SK-N-SH (cell line): ENCODE data around the gene SERPINE1. TPM values are rescaled to one million over a fixed set of nuclear protein-coding genes. Genes with fewer than 3 reads are reported as not detected.

ENCODE experiments used
- CHD2 ChIP-seq: fragments of 150-350 bp; IDR thresholded peaks from 2 replicates; pipeline ENCODE4 v1.6.1; 2018; ENCODE audit warnings: low read length; ENCODE audit not compliant: partially characterized antibody
- ELF1 ChIP-seq: IDR thresholded peaks from 2 replicates; pipeline ENCODE4 v1.4.0; 2012
- EP300 ChIP-seq, 2 experiments: IDR thresholded peaks; 2 replicates each; pipeline versions ENCODE4 v1.4.0 to v1.6.1; 2012; ENCODE audit warnings: borderline replicate concordance in 1 of 2, low read depth in 1 of 2, low read length in 1 of 2
- FOSL2 ChIP-seq: IDR thresholded peaks from 2 replicates; pipeline ENCODE4 v1.4.0; 2012; ENCODE audit warnings: low read depth, mild to moderate bottlenecking, moderate library complexity, borderline replicate concordance
- FOXJ3 ChIP-seq: sonication (generic); formaldehyde crosslinking; IDR thresholded peaks from 2 replicates; pipeline ENCODE4 v1.5.1; 2020; ENCODE audit warnings: mild to moderate bottlenecking, missing genetic modification reagents
- FOXM1 ChIP-seq: IDR thresholded peaks from 2 replicates; pipeline ENCODE4 v1.4.0; 2012; ENCODE audit warnings: low read depth, mild to moderate bottlenecking
- GATA2 ChIP-seq: sonication (generic); formaldehyde crosslinking; IDR thresholded peaks from 2 replicates; pipeline ENCODE4 v1.5.0; 2020; ENCODE audit warnings: mild to moderate bottlenecking, missing genetic modification reagents
- JUND ChIP-seq: IDR thresholded peaks from 2 replicates; pipeline ENCODE4 v1.4.0; 2012
- MEF2A ChIP-seq: IDR thresholded peaks from 2 replicates; pipeline ENCODE4 v1.4.0; 2012; ENCODE audit warnings: low read depth, borderline replicate concordance
- MXI1 ChIP-seq: IDR thresholded peaks from 2 replicates; pipeline ENCODE4 v1.6.1; 2012; ENCODE audit warnings: mild to moderate bottlenecking, low read depth, low read length, improper control_type of control experiment
- NFIC ChIP-seq: IDR thresholded peaks from 2 replicates; pipeline ENCODE4 v1.4.0; 2012; ENCODE audit warnings: borderline replicate concordance
- RCOR1 ChIP-seq: fragments of 150-350 bp; IDR thresholded peaks from 2 replicates; pipeline ENCODE4 v1.6.1; 2017; ENCODE audit warnings: antibody characterized with exemption, low read length
- RXRA ChIP-seq: IDR thresholded peaks from 2 replicates; pipeline ENCODE4 v1.4.0; 2012; ENCODE audit warnings: low read depth, mild to moderate bottlenecking, borderline replicate concordance
- SMC3 ChIP-seq: IDR thresholded peaks from 2 replicates; pipeline ENCODE4 v1.6.1; 2012; ENCODE audit warnings: low read depth, low read length, improper control_type of control experiment
- polyA plus RNA-seq, 3 experiments: library from polyadenylated mRNA; depleted of rRNA; stranded (reverse); fragments of >200 nt; gene quantifications; 2 replicates each; pipeline ENCODE4 v1.2.3, GENCODE V29; 2012
- TF ChIP-seq, protein P1 (sequence below): IDR thresholded peaks from 2 replicates; pipeline ENCODE4 v1.6.1; 2012; ENCODE audit warnings: mild to moderate bottlenecking, low read depth, low read length, moderate library complexity
- TF ChIP-seq, protein P2 (sequence below): fragments of 200-600 bp; sonication (generic); IDR thresholded peaks from 2 replicates; pipeline ENCODE4 v1.6.1; 2017; ENCODE audit warnings: antibody characterized with exemption, mild to moderate bottlenecking, moderate library complexity
- TF ChIP-seq, protein P3 (sequence below): IDR thresholded peaks from 2 replicates; pipeline ENCODE4 v1.4.0; 2012; ENCODE audit warnings: low read depth

Gene SERPINE1
- polyA plus RNA-seq, 1 of the 3 experiments (the other 2 are of a cell fraction) = 4,174 TPM

DNA sequence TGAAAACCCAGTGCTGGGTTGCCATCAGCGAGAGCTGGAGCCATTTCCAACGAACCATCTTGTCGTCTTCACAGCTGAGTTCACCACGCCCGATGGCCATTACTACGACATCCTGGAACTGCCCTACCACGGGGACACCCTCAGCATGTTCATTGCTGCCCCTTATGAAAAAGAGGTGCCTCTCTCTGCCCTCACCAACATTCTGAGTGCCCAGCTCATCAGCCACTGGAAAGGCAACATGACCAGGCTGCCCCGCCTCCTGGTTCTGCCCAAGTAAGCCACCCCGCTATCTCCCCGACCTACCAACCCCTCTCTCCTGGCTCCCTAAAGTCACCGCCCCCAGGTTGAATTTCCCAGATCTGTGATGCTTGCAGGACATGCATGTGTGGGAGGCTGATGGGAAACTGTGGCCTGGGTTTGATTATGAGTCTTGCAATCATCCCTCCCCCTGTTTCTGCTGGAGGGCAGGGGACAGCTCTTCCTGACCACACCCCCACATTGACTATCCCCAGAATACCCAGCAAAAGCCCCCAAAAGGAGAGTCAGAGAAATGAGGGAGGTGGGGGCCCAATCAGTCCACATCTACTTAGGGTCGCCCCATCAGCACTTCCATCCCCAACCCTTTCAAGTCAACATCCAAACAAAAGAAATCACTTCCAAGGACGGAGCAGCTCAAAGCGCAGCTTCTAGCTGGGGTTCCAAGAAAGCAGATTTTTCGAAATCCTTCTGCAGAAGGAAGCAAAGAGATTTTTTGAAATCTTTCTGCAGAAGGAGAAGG, 6.9 kb downstream of the SERPINE1 start (continued):
- TF ChIP-seq, protein P1, sequence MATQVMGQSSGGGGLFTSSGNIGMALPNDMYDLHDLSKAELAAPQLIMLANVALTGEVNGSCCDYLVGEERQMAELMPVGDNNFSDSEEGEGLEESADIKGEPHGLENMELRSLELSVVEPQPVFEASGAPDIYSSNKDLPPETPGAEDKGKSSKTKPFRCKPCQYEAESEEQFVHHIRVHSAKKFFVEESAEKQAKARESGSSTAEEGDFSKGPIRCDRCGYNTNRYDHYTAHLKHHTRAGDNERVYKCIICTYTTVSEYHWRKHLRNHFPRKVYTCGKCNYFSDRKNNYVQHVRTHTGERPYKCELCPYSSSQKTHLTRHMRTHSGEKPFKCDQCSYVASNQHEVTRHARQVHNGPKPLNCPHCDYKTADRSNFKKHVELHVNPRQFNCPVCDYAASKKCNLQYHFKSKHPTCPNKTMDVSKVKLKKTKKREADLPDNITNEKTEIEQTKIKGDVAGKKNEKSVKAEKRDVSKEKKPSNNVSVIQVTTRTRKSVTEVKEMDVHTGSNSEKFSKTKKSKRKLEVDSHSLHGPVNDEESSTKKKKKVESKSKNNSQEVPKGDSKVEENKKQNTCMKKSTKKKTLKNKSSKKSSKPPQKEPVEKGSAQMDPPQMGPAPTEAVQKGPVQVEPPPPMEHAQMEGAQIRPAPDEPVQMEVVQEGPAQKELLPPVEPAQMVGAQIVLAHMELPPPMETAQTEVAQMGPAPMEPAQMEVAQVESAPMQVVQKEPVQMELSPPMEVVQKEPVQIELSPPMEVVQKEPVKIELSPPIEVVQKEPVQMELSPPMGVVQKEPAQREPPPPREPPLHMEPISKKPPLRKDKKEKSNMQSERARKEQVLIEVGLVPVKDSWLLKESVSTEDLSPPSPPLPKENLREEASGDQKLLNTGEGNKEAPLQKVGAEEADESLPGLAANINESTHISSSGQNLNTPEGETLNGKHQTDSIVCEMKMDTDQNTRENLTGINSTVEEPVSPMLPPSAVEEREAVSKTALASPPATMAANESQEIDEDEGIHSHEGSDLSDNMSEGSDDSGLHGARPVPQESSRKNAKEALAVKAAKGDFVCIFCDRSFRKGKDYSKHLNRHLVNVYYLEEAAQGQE = no peak
- no peak for TF ChIP-seq JUND
- TF ChIP-seq FOXM1 = no peak
- TF ChIP-seq NFIC = no peak; the same call in 1 of the 2 replicates
- TF ChIP-seq FOSL2 = no peak
- no peak for TF ChIP-seq ELF1
- no peak for TF ChIP-seq RCOR1
- no peak for TF ChIP-seq FOXJ3
- TF ChIP-seq CHD2 = no peak
- TF ChIP-seq MEF2A = no peak
- TF ChIP-seq SMC3 = no peak
- TF ChIP-seq, protein P2, sequence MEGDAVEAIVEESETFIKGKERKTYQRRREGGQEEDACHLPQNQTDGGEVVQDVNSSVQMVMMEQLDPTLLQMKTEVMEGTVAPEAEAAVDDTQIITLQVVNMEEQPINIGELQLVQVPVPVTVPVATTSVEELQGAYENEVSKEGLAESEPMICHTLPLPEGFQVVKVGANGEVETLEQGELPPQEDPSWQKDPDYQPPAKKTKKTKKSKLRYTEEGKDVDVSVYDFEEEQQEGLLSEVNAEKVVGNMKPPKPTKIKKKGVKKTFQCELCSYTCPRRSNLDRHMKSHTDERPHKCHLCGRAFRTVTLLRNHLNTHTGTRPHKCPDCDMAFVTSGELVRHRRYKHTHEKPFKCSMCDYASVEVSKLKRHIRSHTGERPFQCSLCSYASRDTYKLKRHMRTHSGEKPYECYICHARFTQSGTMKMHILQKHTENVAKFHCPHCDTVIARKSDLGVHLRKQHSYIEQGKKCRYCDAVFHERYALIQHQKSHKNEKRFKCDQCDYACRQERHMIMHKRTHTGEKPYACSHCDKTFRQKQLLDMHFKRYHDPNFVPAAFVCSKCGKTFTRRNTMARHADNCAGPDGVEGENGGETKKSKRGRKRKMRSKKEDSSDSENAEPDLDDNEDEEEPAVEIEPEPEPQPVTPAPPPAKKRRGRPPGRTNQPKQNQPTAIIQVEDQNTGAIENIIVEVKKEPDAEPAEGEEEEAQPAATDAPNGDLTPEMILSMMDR = no peak
- no peak for TF ChIP-seq MXI1
- TF ChIP-seq EP300 (IDR thresholded peaks at IDR 0.05; ENCODE audit: borderline replicate concordance in 1 of 2, low read depth in 1 of 2, low read length in 1 of 2) = no peak
- no peak for TF ChIP-seq RXRA
- TF ChIP-seq GATA2 (CRISPR knock-in tag) = no peak
- TF ChIP-seq, protein P3, sequence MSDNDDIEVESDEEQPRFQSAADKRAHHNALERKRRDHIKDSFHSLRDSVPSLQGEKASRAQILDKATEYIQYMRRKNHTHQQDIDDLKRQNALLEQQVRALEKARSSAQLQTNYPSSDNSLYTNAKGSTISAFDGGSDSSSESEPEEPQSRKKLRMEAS = 0 out of 2 replicates have a peak, but pooled peaks have one; percentile 53
